ENCODE measurements around the gene NDC80.
A peak's percentile ranks its signal among the peaks of the same experiment; 100 is the strongest.

Gene NDC80

GRCh38 chr18:2609604-2610003 is 38.2 kb downstream of the NDC80 start:
- DNase-seq = no peak
- in situ Hi-C loops (cut with MboI; ENCODE audit: low pct_unique_long_range_greater_than_20kb, low sequenced_read_pairs) = no loop called here

- in situ Hi-C loops (cut with MboI; ENCODE audit: low pct_unique_long_range_greater_than_20kb, low sequenced_read_pairs) = no loop called here
Measured at GRCh38 chr18:2610549-2610948, 39.2 kb downstream of the NDC80 start.

GRCh38 chr18:2612996-2613395 is 41.6 kb downstream of the NDC80 start:
- no peak for DNase-seq
- in situ Hi-C loops (cut with MboI; ENCODE audit: low pct_unique_long_range_greater_than_20kb, low sequenced_read_pairs) = no loop called here

More at GRCh38 chr18:2610549-2610948, 39.2 kb downstream of the NDC80 start:
- no peak for DNase-seq

GRCh38 chr18:2617401-2617998 is 46.1 kb downstream of the NDC80 start:
- in situ Hi-C loops (cut with MboI; ENCODE audit: low pct_unique_long_range_greater_than_20kb, low sequenced_read_pairs) = no loop called here

GRCh38 chr18:2618009-2618408 is 46.7 kb downstream of the NDC80 start:
- DNase-seq = no peak
- in situ Hi-C loops (cut with MboI; ENCODE audit: low pct_unique_long_range_greater_than_20kb, low sequenced_read_pairs) = no loop called here

More at GRCh38 chr18:2617401-2617998, 46.1 kb downstream of the NDC80 start:
- DNase-seq = no peak

GRCh38 chr18:2625217-2625616 is 53.9 kb downstream of the NDC80 start:
- in situ Hi-C loops (cut with MboI; ENCODE audit: low pct_unique_long_range_greater_than_20kb, low sequenced_read_pairs) = no loop called here
- no peak for DNase-seq

GRCh38 chr18:2627821-2628276 is 56.5 kb downstream of the NDC80 start:
- no peak for DNase-seq
- in situ Hi-C loops (cut with MboI; ENCODE audit: low pct_unique_long_range_greater_than_20kb, low sequenced_read_pairs) = no loop called here

- in situ Hi-C loops (cut with MboI; ENCODE audit: low pct_unique_long_range_greater_than_20kb, low sequenced_read_pairs) = no loop called here
- no peak for DNase-seq
Measured at GRCh38 chr18:2629003-2629402, 57.6 kb downstream of the NDC80 start.

GRCh38 chr18:2635586-2635985 is 64.2 kb downstream of the NDC80 start:
- no peak for DNase-seq
- in situ Hi-C loops (cut with MboI; ENCODE audit: low pct_unique_long_range_greater_than_20kb, low sequenced_read_pairs) = no loop called here

- in situ Hi-C loops (cut with MboI; ENCODE audit: low pct_unique_long_range_greater_than_20kb, low sequenced_read_pairs) = no loop called here
Measured at GRCh38 chr18:2636126-2636631, 64.8 kb downstream of the NDC80 start.

GRCh38 chr18:2641638-2642037 is 70.3 kb downstream of the NDC80 start:
- in situ Hi-C loops (cut with MboI; ENCODE audit: low pct_unique_long_range_greater_than_20kb, low sequenced_read_pairs) = no loop called here
- DNase-seq = no peak

More at GRCh38 chr18:2636126-2636631, 64.8 kb downstream of the NDC80 start:
- DNase-seq = no peak

- in situ Hi-C loops (cut with MboI; ENCODE audit: low pct_unique_long_range_greater_than_20kb, low sequenced_read_pairs) = no loop called here
- DNase-seq = no peak
Measured at GRCh38 chr18:2642771-2643170, 71.4 kb downstream of the NDC80 start.

GRCh38 chr18:2644535-2644934 is 73.2 kb downstream of the NDC80 start:
- DNase-seq = no peak

GRCh38 chr18:2651981-2652380 is 80.6 kb downstream of the NDC80 start:
- in situ Hi-C loops (cut with MboI; ENCODE audit: low pct_unique_long_range_greater_than_20kb, low sequenced_read_pairs) = no loop called here
- DNase-seq = no peak

More at GRCh38 chr18:2644535-2644934, 73.2 kb downstream of the NDC80 start:
- in situ Hi-C loops (cut with MboI; ENCODE audit: low pct_unique_long_range_greater_than_20kb, low sequenced_read_pairs) = no loop called here

- DNase-seq = peak; percentile 58
- in situ Hi-C loops (cut with MboI; ENCODE audit: low pct_unique_long_range_greater_than_20kb, low sequenced_read_pairs) = no loop called here
Measured at GRCh38 chr18:2653467-2653866, 82.1 kb downstream of the NDC80 start.

- in situ Hi-C loops (cut with MboI; ENCODE audit: low pct_unique_long_range_greater_than_20kb, low sequenced_read_pairs) = no loop called here
- peak; percentile 14 for DNase-seq
Measured at GRCh38 chr18:2654169-2654927, 83.0 kb downstream of the NDC80 start.

- DNase-seq = no peak
- in situ Hi-C loops (cut with MboI; ENCODE audit: low pct_unique_long_range_greater_than_20kb, low sequenced_read_pairs) = no loop called here
Measured at GRCh38 chr18:2654928-2655177, 83.5 kb downstream of the NDC80 start.

- in situ Hi-C loops (cut with MboI; ENCODE audit: low pct_unique_long_range_greater_than_20kb, low sequenced_read_pairs) = no loop called here
- peak; percentile 79 for DNase-seq
Measured at GRCh38 chr18:2655178-2655953, 84.0 kb downstream of the NDC80 start, which contains the start of gene SMCHD1. Gene SMCHD1, plus strand, starts transcription at chr18:2655726. Its CDS starts 350 bp downstream, at chr18:2656076.

GRCh38 chr18:2655954-2656236 is 84.5 kb downstream of the NDC80 start:
- in situ Hi-C loops (cut with MboI; ENCODE audit: low pct_unique_long_range_greater_than_20kb, low sequenced_read_pairs) = no loop called here
- DNase-seq = no peak

Measured in KBM-7 (cell line).